ENCODE data around the gene ARPP21. TPM values are rescaled to one million over a fixed set of nuclear protein-coding genes. Genes with fewer than 3 reads are reported as not detected.

The ARPP21 gene
- total RNA-seq, 4 donors from 2014 or later = not detected

DNA sequence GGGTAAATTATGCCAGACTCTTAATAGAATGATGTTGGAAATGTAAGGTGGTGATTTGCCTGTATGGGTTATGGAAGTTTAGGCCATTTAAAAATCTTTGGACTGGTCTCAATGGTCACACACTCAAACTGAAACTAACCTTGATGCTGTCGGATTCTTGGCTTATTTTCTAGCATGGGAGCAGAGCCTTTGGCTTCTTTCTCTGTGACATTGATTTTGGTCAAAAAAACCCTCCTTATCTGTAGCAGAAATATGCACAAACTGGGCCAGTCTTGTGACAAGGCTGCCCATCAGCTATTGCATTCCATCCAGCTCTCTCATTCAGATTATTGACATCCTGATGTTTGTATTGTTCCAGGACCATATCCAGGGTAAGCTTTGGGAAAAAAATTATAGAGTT is 35.9 kb downstream of the ARPP21 start:
- no peak for DNase-seq (ENCODE audit: low spot score in 2 of 2)
- Histone ChIP-seq H3K27ac (no peak overlapping the region), H3K27me3 (no peaks in the 10 kb centered on the region), H3K9me3 (no peaks in the 10 kb centered on the region), H3K36me3 (no peaks in the 10 kb centered on the region), H3K4me3 (no peak overlapping the region), H3K4me1 (no peaks in the 10 kb centered on the region)
- TF ChIP-seq POLR2A (IDR thresholded peaks at IDR 0.05) = no peak
- TF ChIP-seq, protein P1, sequence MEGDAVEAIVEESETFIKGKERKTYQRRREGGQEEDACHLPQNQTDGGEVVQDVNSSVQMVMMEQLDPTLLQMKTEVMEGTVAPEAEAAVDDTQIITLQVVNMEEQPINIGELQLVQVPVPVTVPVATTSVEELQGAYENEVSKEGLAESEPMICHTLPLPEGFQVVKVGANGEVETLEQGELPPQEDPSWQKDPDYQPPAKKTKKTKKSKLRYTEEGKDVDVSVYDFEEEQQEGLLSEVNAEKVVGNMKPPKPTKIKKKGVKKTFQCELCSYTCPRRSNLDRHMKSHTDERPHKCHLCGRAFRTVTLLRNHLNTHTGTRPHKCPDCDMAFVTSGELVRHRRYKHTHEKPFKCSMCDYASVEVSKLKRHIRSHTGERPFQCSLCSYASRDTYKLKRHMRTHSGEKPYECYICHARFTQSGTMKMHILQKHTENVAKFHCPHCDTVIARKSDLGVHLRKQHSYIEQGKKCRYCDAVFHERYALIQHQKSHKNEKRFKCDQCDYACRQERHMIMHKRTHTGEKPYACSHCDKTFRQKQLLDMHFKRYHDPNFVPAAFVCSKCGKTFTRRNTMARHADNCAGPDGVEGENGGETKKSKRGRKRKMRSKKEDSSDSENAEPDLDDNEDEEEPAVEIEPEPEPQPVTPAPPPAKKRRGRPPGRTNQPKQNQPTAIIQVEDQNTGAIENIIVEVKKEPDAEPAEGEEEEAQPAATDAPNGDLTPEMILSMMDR (IDR thresholded peaks at IDR 0.05) = no peak
- no peak for TF ChIP-seq EP300 (IDR thresholded peaks at IDR 0.05)
- TF ChIP-seq POLR2AphosphoS5 (IDR thresholded peaks at IDR 0.05) = no peak
- 88% methylated on average over 1 of the region's 1 CpG for WGBS

- no peaks in the 10 kb centered on the region for H3K36me3 ChIP-seq
- no peak overlapping the region for H3K27ac ChIP-seq
- H3K9me3 ChIP-seq = no peaks in the 10 kb centered on the region
- H3K4me1 ChIP-seq = no peaks in the 10 kb centered on the region
- DNase-seq (ENCODE audit: low spot score in 2 of 2) = no peak
- H3K4me3 ChIP-seq = no peak overlapping the region
- H3K27me3 ChIP-seq = peaks cover under 1% of the 10 kb centered on the region
- 93% methylated on average over 1 of the region's 1 CpG for WGBS
- no peak for TF ChIP-seq EP300 (IDR thresholded peaks at IDR 0.05)
- no peak for TF ChIP-seq POLR2AphosphoS5 (IDR thresholded peaks at IDR 0.05)
- TF ChIP-seq POLR2A (IDR thresholded peaks at IDR 0.05) = no peak
- TF ChIP-seq, protein P1 (IDR thresholded peaks at IDR 0.05) = no peak
Observed at GRCh38 chr3:35675621-35676020, 36.3 kb downstream of the ARPP21 start.

DNA sequence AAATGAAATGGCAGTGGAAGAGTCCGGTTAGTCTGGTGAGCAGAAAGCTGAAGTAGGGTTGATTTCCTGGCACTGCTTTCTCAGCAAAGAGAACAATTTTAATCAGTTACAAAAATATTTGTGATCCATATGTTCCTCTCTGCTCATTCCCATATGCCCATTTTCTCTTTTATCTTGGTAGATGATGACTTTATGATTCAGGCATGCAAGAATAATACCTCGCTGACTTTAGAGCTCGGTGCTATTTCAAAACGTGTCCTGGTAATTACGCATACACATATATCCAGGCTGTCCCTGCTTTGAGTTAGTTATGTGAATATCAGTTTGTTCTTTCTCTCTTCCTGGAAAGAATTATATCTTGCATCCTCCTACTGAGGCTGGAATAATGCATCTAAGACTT is 38.5 kb downstream of the ARPP21 start:
- DNase-seq (ENCODE audit: low spot score in 2 of 2) = no peak
- H3K27ac ChIP-seq = no peak overlapping the region
- H3K27me3 ChIP-seq = peaks cover 4% of the 10 kb centered on the region
- H3K9me3 ChIP-seq = no peaks in the 10 kb centered on the region
- WGBS = 66% methylated on average over 5 of the region's 5 CpGs
- no peaks in the 10 kb centered on the region for H3K36me3 ChIP-seq
- no peak overlapping the region for H3K4me3 ChIP-seq
- TF ChIP-seq POLR2A (IDR thresholded peaks at IDR 0.05) (no peak), POLR2AphosphoS5 (IDR thresholded peaks at IDR 0.05) (no peak), EP300 (IDR thresholded peaks at IDR 0.05) (no peak)
- TF ChIP-seq, protein P1 (IDR thresholded peaks at IDR 0.05) = no peak
- H3K4me1 ChIP-seq = no peaks in the 10 kb centered on the region

GRCh38 chr3:35678643-35679161 is 39.4 kb downstream of the ARPP21 start:
- DNase-seq (ENCODE audit: low spot score in 2 of 2) = no peak
- TF ChIP-seq POLR2A (IDR thresholded peaks at IDR 0.05) = no peak
- TF ChIP-seq EP300 (IDR thresholded peaks at IDR 0.05) = no peak
- Histone ChIP-seq H3K36me3 (no peaks in the 10 kb centered on the region), H3K4me3 (no peak overlapping the region), H3K4me1 (no peaks in the 10 kb centered on the region), H3K9me3 (no peaks in the 10 kb centered on the region), H3K27me3 (peaks cover 4% of the 10 kb centered on the region), H3K27ac (no peak overlapping the region)
- WGBS = 58% methylated on average over 7 of the region's 7 CpGs

GRCh38 chr3:35679409-35680080 is 40.2 kb downstream of the ARPP21 start:
- H3K9me3 ChIP-seq = no peaks in the 10 kb centered on the region
- 83% methylated on average over 14 of the region's 14 CpGs for WGBS
- no peak for DNase-seq (ENCODE audit: low spot score in 2 of 2)
- H3K27ac ChIP-seq = no peak overlapping the region
- no peaks in the 10 kb centered on the region for H3K36me3 ChIP-seq
- no peak overlapping the region for H3K4me3 ChIP-seq
- TF ChIP-seq EP300 (IDR thresholded peaks at IDR 0.05) = no peak
- TF ChIP-seq, protein P1 (IDR thresholded peaks at IDR 0.05) = no peak
- TF ChIP-seq POLR2AphosphoS5 (IDR thresholded peaks at IDR 0.05) = no peak
- TF ChIP-seq POLR2A (IDR thresholded peaks at IDR 0.05) = no peak
- no peaks in the 10 kb centered on the region for H3K4me1 ChIP-seq
- H3K27me3 ChIP-seq = peaks cover 4% of the 10 kb centered on the region

Data from suprapubic skin (tissue), 4 donors.